SK-MEL-5 (cell line): ENCODE measurements around the gene SPRING1. TPM values are rescaled to one million over a fixed set of nuclear protein-coding genes. Genes with fewer than 3 reads are reported as not detected.

Experiments
- DNase-seq: peaks from one replicate; pipeline ENCODE4 v3.0.0-alpha.2; 2016; ENCODE audit warnings: low read depth, low spot score
- in situ Hi-C: cut with HindIII; loops from 2 replicates; pipeline ENCODE4 v1.10.0; 2016; ENCODE audit warnings: low sequenced_read_pairs, high pct_unique_total_duplicates, low pct_unique_long_range_greater_than_20kb
- total RNA-seq: library from RNA; depleted of rRNA; stranded (reverse); fragments of >200 nt; shearing (Covaris generic); gene quantifications from 2 replicates; pipeline ENCODE4 v1.2.3, GENCODE V29; 2014

The SPRING1 gene
- total RNA-seq, 1 experiment from 2014 or later = 60.6 TPM

DNA sequence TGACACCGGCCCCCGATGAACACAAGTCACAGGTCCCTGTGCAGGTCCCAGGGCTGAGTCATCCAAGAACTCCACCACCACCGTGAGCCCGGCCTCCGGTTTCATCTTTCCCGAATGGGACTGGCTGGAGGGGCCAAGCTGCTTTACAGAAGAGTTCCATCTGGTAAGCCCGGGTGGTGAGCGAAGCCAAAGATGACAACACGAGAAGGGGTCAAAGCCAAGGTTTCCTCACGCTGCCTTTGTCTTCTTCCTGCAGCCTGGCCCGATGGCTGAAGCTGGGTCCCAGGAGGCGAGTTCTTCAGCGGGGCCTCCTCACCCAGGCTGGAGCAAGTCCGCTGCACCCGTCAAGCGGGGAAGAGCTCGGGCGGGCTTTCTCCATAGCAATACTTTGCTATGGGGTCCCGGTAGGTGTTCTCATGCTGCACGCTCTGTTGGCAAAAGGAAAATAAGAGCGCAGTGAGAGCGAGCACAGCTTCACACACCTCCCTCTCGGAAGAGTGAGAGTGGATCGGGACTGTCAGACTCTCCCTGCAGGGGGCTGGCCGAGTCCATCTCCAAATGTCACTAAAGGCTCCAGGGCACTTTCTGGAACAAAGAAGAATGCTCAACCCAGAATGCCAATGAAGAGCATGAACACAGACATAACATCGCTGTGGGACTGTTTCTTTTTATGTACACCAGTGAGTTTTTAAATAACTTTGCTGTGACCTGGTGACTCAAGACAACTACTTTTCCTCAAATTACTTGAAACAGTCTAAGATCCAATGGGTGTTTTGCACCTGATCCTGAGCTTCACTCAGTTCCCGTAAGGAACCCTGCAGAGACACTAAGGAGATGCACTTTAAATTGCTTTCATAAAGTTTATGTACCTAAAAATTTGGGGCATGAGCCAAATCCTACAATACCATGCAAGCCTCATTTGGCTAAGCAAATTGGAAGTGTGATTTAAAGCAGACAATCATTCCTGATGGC lies 20.1 kb downstream of the SPRING1 start:
- in situ Hi-C loops = no loop called here
- peak; percentile 85 for DNase-seq

DNA sequence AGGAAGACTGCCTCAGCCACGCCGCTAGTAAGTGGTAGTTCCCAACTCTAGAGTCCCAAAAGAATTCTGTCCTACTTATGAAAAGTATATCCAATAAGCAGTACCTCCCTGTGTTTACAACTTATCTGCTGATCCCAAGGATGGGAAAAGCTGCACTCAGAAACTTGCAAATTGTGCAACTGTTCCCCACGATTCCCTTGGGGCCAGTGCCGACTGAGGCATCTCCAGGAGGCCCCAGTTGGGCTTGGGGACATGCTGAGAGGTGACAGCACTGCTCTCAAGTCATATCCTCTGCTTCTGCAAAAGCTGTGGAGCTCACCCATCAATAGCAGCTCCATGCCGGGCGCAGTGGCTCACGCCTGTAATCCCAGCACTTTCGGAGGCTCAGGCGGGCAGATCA lies 23.7 kb downstream of the SPRING1 start:
- in situ Hi-C loops = no loop called here
- no peak for DNase-seq

DNA sequence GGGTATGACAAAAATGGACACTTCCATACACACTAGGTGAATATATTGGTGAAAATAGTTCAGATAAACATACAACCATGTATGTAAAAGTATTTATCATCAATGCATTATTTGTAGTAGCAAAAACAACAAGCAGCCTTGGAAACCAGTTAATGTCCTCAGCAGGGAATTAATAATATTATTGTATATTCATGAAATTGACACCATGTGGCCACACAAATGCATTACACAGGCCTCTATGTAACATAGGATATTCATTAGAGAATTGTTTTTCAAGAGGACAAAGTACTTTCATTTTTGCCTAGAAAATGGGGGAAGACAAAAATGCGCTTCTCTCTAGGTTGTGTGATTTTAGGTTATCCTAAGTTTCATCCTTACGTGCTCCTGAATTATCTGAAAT lies 24.3 kb downstream of the SPRING1 start:
- DNase-seq = no peak
- in situ Hi-C loops = no loop called here

DNA sequence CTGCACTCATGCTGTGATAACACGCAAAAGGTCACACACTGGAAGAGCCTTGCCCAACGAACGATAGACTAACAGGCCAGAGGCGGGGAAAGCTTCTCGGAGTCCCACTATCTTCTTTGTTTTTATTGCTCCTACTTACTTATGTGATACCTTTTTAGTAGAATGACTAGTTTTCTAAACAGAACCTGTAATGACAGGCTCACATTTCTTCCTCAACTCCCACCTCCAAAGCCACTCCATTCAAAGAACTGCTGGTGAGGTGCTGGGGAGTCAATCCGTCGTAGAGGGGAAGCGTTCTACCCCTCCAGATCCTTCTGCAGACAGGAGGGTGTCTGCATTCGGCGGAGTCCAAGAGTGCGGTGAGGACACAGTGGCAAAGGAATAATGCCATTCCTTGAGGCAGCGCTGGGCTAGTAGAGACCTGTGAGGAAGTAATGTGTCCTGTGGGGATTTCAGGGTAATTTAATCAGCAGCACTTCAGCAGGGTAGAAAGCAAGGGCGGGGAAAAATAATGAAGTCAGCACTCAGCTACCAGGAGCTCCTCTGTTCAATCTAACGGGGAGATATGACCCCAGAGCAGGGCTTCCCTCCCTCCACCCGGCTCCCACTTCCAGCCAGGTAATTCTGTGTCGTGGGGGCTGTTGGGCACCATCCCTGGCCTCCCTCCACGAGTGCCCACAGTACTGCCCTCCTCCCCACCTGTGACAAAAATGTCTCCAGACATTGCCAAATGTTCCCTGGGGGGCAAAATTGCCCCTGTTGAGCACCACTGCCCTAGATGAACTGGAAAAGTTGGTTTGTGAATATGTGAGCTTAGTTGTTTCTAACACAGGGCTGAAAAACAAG lies 25.2 kb downstream of the SPRING1 start:
- DNase-seq = no peak
- in situ Hi-C loops = no loop called here

DNA sequence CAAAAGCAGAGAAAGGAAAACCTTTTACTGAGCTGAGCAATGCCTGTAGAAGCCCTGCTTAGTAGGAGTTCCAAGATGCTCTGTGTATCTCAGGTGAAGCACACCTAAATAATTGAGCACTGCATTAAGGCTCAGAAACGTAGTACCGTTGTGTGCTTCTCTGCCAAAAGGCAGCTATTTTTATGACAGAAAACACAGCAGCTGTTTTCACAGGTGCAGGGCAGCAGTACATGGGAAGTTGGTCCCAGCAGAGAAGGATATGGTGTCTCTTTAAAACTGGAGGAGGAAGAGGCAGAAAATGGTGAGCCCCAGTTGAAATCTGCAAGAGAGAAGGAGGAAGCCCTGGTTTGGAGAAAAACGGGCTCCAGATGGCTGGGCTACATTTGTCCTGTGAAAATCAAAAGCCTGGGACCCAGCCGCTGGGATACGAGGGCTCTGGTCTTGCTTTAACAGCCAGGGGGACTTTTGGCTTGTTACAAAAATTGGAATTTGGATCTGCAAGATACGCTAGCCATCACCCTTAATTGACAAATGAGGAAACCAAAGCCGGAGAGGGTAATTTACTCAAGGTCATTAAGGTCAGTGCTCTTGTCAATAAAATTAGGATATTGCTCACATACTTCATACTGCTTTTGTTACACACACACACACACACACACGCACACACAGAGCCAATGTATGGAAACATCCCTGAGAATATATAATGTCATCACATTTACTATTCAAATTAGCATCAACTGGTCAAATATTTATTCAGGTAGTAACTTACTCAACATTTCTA lies 27.3 kb downstream of the SPRING1 start:
- in situ Hi-C loops = no loop called here
- no peak for DNase-seq

DNA sequence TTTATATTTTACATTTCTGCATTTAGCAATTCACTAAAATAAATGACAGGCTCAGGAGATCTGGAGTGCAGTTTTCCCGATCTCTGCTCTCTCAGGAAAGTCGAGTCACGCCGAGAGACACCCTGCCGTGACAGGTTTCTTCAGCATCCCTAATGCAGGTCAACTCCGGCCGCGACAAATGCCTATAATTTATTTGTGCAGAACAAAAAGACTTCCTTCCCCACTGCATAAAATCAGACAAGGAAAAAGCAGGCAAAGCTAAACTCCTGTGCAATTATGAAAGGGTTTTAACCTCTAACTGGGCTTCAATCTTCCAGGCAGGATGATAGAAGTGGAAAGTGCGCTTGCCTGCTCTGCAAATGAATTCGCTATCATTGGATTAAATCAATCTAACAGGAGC lies 28.1 kb downstream of the SPRING1 start:
- in situ Hi-C loops = no loop called here
- no peak for DNase-seq

DNA sequence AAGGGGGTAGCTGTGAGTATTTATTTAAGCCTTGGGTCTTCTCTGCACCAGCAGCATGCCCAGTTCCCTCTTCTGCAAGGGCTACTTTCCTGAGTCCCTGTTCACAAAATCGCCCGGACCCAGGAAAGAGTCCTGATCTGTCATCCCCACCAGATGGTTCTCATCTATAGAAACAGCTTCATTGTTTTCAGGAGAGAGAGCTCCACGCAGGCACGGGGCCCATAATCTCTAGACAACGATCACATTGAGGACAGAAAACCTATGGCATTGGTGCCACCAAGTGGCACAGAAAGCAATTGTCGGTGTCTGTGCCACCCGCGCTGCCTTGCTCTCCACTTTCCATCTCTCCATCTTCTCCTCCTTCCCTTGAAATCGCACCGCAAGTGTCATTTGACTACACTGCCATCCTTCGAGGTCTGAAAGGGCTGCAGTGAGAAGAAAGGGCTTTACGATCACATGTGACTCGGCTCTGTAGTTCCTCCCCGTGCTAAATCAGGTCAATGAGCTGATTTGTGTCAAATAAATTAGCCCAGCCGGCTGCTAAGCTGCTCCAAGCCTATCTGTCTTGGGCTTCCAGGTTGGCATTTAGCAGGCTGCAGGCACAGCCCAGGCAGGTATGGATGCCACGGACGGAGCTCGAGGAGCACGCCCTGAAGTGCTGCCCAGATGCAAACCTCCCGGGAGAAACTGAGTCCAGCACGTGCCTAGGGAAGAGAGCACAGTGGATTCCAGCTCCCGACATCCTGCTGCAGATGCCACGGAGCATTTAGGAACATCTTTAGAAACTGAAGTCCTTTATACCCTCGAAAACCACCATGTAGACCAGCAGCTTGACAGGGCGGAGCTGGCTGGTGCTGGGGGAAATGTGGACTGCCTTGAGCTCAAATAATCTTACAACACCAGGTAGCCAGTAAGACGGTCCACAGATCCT lies 28.8 kb downstream of the SPRING1 start:
- in situ Hi-C loops = no loop called here

DNA sequence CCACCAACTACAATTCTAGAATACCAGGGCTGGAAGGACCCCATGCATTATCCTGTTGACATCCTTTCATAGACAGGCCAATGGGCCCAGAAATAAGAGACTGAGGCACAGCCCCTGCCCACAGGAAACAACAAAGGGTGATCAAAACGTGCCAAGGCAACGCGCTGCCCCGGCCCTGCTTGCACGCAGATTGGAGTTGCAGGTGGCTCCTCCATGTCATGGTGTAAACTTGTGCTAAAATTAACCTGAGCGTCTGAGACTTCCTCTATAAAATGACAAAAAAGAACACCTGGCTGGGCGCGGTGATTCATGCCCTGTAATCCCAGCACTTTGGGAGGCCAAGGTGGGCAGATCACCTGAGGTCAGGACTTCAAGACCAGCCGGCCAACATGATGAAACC lies 30.1 kb downstream of the SPRING1 start:
- DNase-seq = no peak
- in situ Hi-C loops = no loop called here

More for the DNA sequence above, 28.8 kb downstream of the SPRING1 start:
- peak; percentile 82 for DNase-seq

DNA sequence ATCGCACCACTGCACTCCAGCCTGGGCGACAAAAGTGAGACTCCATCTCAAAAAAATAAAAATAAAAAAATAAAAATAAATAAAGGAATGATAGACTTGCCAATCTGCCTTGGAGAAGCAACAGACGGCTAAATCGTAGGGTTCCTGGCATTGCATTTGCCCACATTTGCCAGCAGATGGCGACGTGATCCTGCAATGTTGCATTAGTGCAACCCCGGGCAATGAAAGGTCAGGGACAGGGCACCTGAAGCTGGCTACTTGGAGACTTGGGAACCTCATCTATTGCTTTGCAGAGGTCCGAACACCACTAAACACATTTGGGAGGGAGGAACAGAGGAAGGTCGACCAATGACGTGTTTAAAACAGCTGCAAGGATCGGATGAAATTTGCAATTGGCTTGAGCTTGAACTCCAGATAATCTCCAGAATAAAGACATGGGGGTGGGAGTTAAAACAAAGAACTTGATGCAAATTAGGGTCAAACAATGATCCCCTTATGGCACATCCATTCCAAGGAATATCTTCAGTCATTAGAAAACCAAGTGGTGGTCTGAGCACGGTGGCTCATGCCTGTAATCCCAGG lies 34.6 kb downstream of the SPRING1 start:
- peak; percentile 83 for DNase-seq
- in situ Hi-C loops = no loop called here

DNA sequence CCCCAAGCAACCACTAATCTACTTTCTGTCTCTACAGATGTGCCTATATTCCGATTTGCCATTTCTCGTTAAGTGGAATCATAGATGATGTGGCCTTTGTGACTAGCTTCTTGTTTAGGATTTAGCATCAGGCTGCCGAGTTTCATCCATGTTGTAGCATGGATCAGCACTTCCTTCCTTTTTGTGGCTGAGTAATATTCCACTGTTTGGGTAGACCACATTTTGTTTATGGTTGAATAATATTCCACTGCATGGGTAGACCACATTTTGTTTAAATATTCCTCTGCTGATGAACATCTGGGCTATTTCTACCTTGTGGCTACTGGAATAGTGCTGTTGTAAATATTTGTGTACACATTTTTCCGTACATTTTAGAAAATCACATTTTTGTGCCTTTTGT lies 36.4 kb downstream of the SPRING1 start:
- in situ Hi-C loops = no loop called here

DNA sequence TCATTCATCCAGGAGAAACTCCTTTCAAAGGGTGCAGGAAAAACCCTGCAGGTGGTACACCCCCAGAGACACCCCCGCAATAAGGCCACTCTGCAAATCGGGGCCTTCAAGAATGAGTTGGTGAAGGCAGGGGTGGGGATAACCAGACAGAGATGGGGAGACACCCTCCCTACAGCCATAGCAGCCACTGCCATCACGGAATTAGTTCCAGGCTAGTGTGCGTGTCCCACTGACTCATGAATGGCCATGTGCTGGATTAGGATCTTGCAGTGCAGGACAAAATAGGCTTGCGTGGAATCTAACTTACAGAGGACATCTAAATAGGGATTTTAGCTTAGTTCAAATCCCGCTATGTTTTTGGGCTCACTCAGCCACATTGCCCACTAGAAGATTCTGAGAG lies 37.8 kb downstream of the SPRING1 start:
- in situ Hi-C loops = no loop called here
- no peak for DNase-seq

More for the DNA sequence above, 36.4 kb downstream of the SPRING1 start:
- no peak for DNase-seq

DNA sequence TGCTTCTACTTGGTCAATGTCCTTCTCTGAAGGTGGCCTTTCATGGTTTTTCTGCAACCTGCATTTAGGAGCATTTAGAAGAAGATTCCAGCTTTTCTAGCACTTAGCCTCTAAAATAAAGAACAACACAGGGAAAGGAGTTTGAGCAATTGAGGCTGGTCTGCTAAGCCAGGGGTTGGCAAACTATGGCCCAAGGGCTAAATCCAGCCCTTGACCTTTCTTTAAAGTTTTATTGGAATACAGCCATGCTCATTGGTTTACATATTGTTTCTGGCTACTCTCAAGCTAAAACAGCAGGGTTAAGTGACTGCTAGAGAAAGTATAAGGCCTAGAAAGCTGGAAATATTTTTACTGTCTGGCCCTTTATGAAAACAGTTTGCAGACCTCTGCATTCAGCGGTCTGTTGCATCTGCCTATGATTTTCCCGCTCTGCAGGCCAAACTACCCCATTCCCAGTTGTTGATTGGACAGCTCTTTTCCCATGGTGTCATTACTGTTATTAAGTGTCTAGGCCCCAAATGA lies 39.3 kb downstream of the SPRING1 start:
- in situ Hi-C loops = no loop called here
- DNase-seq = no peak

DNA sequence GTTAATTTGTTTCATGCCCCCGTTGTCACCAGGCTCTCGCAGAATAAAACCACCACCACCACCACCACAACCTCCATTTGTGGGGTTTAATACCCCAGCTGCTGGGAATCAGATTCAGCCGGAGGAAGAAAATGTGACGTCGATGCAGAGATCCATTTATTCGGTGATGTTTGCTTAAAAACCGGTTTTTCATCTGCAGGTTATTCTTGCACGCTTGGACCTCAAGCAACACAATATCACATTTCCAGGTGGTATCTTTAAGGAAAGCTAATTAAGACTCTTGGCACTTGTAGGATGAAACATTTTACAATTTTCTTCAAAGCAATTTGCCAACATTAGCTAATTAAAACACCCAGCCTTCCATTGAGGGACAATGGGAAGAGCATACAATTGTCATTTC lies 39.8 kb downstream of the SPRING1 start:
- in situ Hi-C loops = no loop called here
- DNase-seq = no peak

DNA sequence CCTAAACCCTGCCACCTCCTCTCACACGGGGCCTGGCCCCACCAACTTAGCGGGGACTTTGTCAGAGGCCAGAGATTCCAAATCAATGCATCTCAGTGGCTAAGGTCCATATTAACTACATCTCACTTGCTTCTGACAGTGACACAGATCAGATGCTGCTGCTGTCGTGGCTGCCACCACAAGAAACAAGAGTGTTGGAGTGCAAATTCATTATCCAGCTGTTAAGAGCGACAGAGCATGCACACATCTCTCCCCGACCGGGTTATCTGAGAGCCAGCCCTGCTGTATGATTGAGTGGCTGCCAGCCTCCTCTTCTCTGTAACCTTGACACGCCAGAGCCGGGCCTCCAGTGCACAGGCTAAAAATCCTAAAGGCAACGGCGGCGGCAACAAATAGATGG lies 40.2 kb downstream of the SPRING1 start:
- no peak for DNase-seq
- in situ Hi-C loops = no loop called here

DNA sequence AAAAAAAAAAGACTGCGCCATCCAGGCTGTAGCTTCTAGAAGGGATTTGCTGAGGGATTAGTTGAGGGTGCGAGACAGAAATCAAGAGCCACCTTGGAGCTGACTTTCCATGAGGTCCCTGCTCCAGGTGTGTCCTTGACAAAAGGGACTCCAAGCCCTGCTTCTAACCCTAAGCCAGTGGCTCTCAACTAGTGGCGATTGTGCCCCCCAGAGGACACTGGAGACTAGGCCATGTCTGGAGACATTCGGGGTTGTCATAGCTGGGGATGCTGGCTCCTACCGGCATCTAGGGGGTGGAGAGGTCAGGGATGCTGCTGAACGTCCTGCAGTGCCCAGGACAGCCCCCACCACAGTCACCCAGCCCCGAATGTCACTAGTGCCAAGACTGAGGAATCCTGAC lies 40.6 kb downstream of the SPRING1 start:
- peak; percentile 60 for DNase-seq
- in situ Hi-C loops = no loop called here

DNA sequence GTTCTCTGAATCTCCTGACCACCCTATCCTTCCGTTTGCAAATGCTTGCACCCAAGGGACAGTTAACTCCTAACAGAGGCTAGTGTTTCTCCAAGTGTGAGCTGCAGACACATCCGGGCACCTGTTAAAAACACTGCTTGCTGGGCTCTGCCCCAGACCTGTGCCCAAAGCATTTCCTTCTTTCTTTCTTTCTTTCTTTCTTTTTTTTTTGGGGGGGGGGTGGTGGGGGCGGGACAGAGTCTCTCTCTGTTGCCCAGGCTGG lies 42.5 kb downstream of the SPRING1 start:
- in situ Hi-C loops = no loop called here
- peak; percentile 91 for DNase-seq
